Thyroid gland (tissue), 4 donors: ENCODE data around the gene MORN4. TPM values are rescaled to one million over a fixed set of nuclear protein-coding genes. Genes with fewer than 3 reads are reported as not detected.

Source experiments
- DNase-seq, 2 donors: peaks; one replicate each; pipeline ENCODE4 v3.0.0-alpha.2; 2019
- H3K27ac ChIP-seq, 3 donors: fragments of 200-600 bp; sonication (generic); 1 replicate in 2 of 3; 2 replicates in 1 of 3; pipeline ENCODE4 v1.5.1; 2016 to 2019; ENCODE audit warnings: mild to moderate bottlenecking in 1 of 3, moderate library complexity in 1 of 3
- H3K27me3 ChIP-seq: fragments of 200-600 bp; sonication (generic); one replicate; pipeline ENCODE4 v1.5.1; 2019
- H3K36me3 ChIP-seq, 2 donors: fragments of 200-600 bp; sonication (generic); one replicate each; pipeline ENCODE4 v1.5.1; 2016 to 2019
- H3K4me1 ChIP-seq, 2 donors: fragments of 200-600 bp; sonication (generic); one replicate each; pipeline ENCODE4 v1.5.1; 2017 to 2019
- H3K4me3 ChIP-seq, 3 donors: fragments of 200-600 bp; sonication (generic); replicated peaks in 1 of 3; 1 replicate in 2 of 3; 2 replicates in 1 of 3; pipeline ENCODE4 v1.5.1; 2016; ENCODE audit warnings: mild to moderate bottlenecking in 1 of 3
- H3K9me3 ChIP-seq: fragments of 200-600 bp; sonication (generic); one replicate; pipeline ENCODE4 v1.5.1; 2017
- POLR2A ChIP-seq, 2 donors: fragments of 450-650 bp; IDR thresholded peaks; one replicate each; pipeline ENCODE4 v1.6.1; 2017; ENCODE audit warnings: antibody characterized with exemption in 2 of 2, mild to moderate bottlenecking in 2 of 2, moderate library complexity in 1 of 2
- WGBS, 2 donors: methylation state at CpG; one replicate each; pipeline ENCODE4 v1.1.5; 2017; 5-methylcytosine and 5-hydroxymethylcytosine counted together
- intact Hi-C: fragments of 100-400 bp; cut with DNase I; formaldehyde crosslinking; loops from one replicate; pipeline ENCODE4 v1.15.1; 2023
- total RNA-seq, 4 donors: library from RNA; depleted of rRNA; stranded (reverse); fragments of >200 nt; gene quantifications; one replicate each; pipeline ENCODE4 v1.2.3, GENCODE V29; 2016
- TF ChIP-seq, protein P1 (sequence below), 6 experiments: fragments of 200-600 bp in 3 of 6; fragments of 450-650 bp in 3 of 6; sonication (generic) in 3 of 6; IDR thresholded peaks; one replicate each; pipeline ENCODE4 v1.5.1; 2016 to 2019; ENCODE audit warnings: antibody characterized with exemption in 6 of 6, mild to moderate bottlenecking in 2 of 6, inconsistent platforms in 1 of 6, moderate library complexity in 1 of 6

The MORN4 gene
- total RNA-seq, 4 donors from 2014 or later, result 4.6 to 18.9 (median 9.7) TPM

DNA sequence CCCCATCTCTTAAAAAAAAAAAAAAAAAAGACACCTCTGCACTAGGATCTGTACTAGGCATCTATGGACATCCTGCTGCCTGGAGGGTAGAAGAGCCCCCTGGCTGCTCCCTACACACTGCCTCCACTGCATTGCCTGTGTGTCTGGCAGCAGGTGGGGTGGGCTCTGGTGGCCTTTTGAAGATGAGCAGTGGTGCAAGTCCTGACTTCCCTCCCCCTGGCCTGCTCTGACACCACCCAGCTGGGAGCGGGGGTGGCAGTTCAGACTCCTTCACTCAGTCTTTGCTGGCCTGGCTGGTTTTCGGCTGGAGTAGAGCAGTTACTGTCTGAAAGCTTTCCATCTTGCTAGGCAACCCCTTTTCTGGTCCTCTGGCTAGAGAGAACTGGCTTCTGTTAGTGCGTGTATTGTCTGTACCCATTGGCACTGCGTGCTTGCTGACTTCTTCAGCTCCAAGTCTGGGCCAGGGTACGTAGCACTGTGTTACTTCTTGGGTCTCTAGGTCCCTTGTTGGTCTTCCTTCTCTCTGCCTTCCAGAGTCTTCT is 26.1 kb downstream of the MORN4 start:
- TF ChIP-seq, protein P1, sequence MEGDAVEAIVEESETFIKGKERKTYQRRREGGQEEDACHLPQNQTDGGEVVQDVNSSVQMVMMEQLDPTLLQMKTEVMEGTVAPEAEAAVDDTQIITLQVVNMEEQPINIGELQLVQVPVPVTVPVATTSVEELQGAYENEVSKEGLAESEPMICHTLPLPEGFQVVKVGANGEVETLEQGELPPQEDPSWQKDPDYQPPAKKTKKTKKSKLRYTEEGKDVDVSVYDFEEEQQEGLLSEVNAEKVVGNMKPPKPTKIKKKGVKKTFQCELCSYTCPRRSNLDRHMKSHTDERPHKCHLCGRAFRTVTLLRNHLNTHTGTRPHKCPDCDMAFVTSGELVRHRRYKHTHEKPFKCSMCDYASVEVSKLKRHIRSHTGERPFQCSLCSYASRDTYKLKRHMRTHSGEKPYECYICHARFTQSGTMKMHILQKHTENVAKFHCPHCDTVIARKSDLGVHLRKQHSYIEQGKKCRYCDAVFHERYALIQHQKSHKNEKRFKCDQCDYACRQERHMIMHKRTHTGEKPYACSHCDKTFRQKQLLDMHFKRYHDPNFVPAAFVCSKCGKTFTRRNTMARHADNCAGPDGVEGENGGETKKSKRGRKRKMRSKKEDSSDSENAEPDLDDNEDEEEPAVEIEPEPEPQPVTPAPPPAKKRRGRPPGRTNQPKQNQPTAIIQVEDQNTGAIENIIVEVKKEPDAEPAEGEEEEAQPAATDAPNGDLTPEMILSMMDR (IDR thresholded peaks at IDR 0.05), result no peak
- no peak for TF ChIP-seq POLR2A (IDR thresholded peaks at IDR 0.05)
- Histone ChIP-seq H3K4me1 (no peaks in the 10 kb centered on the region), H3K27ac (no peak overlapping the region), H3K36me3 (no peaks in the 10 kb centered on the region), H3K27me3 (no peaks in the 10 kb centered on the region), H3K9me3 (no peaks in the 10 kb centered on the region), H3K4me3 (no peak overlapping the region)
- DNase-seq, result no peak
- 91 to 93% methylated on average over 4 to 5 of the region's 5 CpGs for WGBS, 2 donors
- intact Hi-C loops, result no loop called here

DNA sequence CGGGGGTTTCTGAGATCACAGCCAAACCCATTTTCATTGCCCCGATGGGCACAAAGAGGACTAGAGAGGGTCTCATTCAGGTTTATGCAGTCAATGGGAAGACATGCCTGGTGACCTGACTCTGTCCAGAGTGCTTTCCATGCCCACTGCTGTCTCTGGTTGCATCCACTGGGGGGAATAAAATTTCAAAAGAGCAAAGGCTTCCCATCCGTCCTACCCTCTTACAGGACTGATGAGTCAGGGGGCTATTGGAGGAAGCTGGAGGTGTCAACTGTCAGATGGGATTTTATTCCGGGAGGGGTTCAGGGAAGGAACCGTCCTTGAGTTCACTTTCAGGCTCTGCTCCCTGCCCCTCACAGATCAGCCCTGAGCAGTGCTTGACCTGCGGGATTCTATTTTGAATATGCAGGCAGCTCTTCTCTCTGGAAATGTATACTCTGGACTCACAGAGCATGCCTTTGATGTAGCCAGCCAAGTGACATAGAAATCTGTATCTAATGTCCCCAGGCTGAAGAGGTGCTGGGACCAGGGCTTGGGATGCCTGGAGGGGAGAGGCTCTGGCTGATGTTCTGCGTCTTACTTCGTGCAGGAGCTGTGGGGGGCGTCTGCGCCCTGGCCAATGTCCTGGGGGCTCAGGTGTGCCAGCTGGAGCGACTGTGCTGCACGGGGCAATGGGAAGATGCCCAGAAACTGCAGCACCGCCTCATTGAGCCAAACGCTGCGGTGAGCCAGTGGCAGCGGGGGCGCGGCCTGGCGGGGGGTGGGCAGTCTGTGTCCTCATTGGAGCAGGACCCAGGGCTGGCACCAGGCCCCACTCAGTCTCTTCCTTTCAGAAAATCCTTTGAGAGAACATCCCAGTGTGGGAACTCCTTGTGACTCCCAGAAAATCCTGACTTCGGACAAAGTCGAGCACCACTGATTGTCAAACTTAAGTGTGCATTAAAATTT is 31.8 kb downstream of the MORN4 start:
- Histone ChIP-seq H3K4me1 (peaks cover 0 to 3% of the 10 kb centered on the region in 2 donors), H3K27ac (no peak overlapping the region), H3K4me3 (no peak overlapping the region), H3K9me3 (no peaks in the 10 kb centered on the region), H3K36me3 (no peaks in the 10 kb centered on the region), H3K27me3 (no peaks in the 10 kb centered on the region)
- 67 to 72% methylated on average over 16 to 21 of the region's 21 CpGs for WGBS, 2 donors
- intact Hi-C loops, result no loop called here
- DNase-seq, result no peak
- TF ChIP-seq, protein P1 (IDR thresholded peaks at IDR 0.05), result no peak
- TF ChIP-seq POLR2A (IDR thresholded peaks at IDR 0.05), result no peak

DNA sequence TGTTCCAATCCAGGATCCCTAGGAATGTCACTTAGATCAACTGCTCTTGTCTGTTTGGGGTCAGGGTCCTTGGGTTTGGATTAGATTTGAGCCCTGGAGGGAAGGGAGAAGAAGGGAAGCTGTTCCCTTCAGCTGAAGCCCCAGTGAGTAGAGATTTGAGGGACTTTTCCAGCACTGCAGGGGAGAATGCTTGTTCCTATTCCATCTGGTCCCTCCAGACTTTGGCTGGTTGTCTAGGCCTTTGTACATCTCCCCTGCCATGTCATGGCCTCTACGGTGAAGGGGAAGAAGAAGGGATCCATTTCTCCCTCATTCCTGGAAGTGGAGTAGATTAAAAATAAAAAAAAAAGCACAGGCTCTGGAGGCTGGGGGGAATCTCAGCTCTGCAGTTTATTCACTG is 32.7 kb downstream of the MORN4 start:
- H3K27me3 ChIP-seq, result no peaks in the 10 kb centered on the region
- WGBS, 2 donors, result 82 to 90% methylated on average over 1 of the region's 1 CpG
- H3K9me3 ChIP-seq, result no peaks in the 10 kb centered on the region
- TF ChIP-seq, protein P1 (IDR thresholded peaks at IDR 0.05), result no peak
- peaks cover 0 to 12% of the 10 kb centered on the region in 2 donors for H3K4me1 ChIP-seq
- H3K4me3 ChIP-seq, result no peak overlapping the region
- no peaks in the 10 kb centered on the region for H3K36me3 ChIP-seq
- H3K27ac ChIP-seq, result no peak overlapping the region
- DNase-seq, result no peak
- intact Hi-C loops, result no loop called here

DNA sequence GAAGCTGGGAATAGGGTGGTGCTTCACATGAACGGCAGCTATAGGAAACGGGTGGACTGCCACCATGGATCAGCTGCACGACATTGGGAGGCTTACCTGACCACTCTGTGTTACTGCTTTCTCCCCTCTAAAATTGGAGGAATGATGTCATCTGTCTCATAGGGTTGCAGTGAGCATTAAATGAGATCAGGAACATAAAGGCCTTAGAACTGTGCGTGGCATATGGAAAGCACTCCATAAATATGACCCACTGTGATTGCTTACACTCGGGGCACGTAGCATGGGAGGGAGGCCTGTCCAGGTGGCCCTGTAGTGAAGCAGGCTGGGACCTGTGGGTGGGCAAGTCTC is 34.1 kb downstream of the MORN4 start:
- H3K27me3 ChIP-seq, result no peaks in the 10 kb centered on the region
- 87 to 88% methylated on average over 6 of the region's 6 CpGs for WGBS, 2 donors
- TF ChIP-seq POLR2A (IDR thresholded peaks at IDR 0.05), result no peak
- TF ChIP-seq, protein P1 (IDR thresholded peaks at IDR 0.05), result no peak
- H3K4me1 ChIP-seq, result peaks cover 0 to 15% of the 10 kb centered on the region in 2 donors
- no peaks in the 10 kb centered on the region for H3K9me3 ChIP-seq
- no peak for DNase-seq
- H3K27ac ChIP-seq, result no peak overlapping the region
- no peaks in the 10 kb centered on the region for H3K36me3 ChIP-seq
- H3K4me3 ChIP-seq, result no peak overlapping the region
- intact Hi-C loops, result no loop called here
